K562 (cell line): ENCODE data around the gene SLC16A5. TPM values are rescaled to one million over a fixed set of nuclear protein-coding genes. Genes with fewer than 3 reads are reported as not detected.
A peak's percentile ranks its signal among the peaks of the same experiment; 100 is the strongest.

ENCODE experiments used
- CTBP1 ChIP-seq: fragments of 450-650 bp; IDR thresholded peaks from 2 replicates; pipeline ENCODE4 v1.6.1; 2016; ENCODE audit warnings: borderline replicate concordance
- HDAC1 ChIP-seq, 2 experiments: fragments of 450-650 bp; IDR thresholded peaks; 2 replicates each; pipeline ENCODE4 v1.6.1; 2016 to 2017; ENCODE audit warnings: inconsistent platforms in 1 of 2, mild to moderate bottlenecking in 1 of 2, moderate library complexity in 1 of 2
- LCOR ChIP-seq: sonication (generic); formaldehyde crosslinking; IDR thresholded peaks from 2 replicates; pipeline ENCODE4 v1.8.0; 2022; ENCODE audit warnings: mild to moderate bottlenecking, missing genetic modification reagents
- NR2C1 ChIP-seq, 2 experiments: fragments of 450-650 bp; IDR thresholded peaks; 2 replicates each; pipeline ENCODE4 v1.6.1; 2017; ENCODE audit warnings: mild to moderate bottlenecking in 2 of 2, antibody characterized with exemption in 1 of 2, inconsistent platforms in 1 of 2, missing compliant biosample characterization in 1 of 2, missing genetic modification characterization in 1 of 2
- NR4A1 ChIP-seq, 2 experiments: fragments of 250-450 bp in 1 of 2; fragments of 450-650 bp in 1 of 2; sonication (Bioruptor Pico) in 1 of 2; IDR thresholded peaks; 2 replicates each; pipeline versions ENCODE4 v1.4.0 to v1.6.1; 2016 to 2020; ENCODE audit warnings: mild to moderate bottlenecking in 2 of 2, missing compliant biosample characterization in 1 of 2, missing genetic modification characterization in 1 of 2, moderate library complexity in 1 of 2
- POLR2B ChIP-seq: fragments of 450-650 bp; IDR thresholded peaks from 2 replicates; pipeline ENCODE4 v1.6.1; 2018; ENCODE audit warnings: low read depth; ENCODE audit not compliant: partially characterized antibody
- SIN3A ChIP-seq, 2 experiments: fragments of 150-350 bp in 1 of 2; IDR thresholded peaks; 2 replicates each; pipeline ENCODE4 v1.6.1; 2011 to 2016; ENCODE audit warnings: borderline replicate concordance in 2 of 2, low read depth in 2 of 2, low read length in 2 of 2, mild to moderate bottlenecking in 2 of 2, moderate library complexity in 2 of 2; ENCODE audit not compliant: control insufficient read depth in 1 of 2
- SOX6 ChIP-seq: fragments of 450-650 bp; IDR thresholded peaks from 2 replicates; pipeline ENCODE4 v1.6.1; 2014; ENCODE audit warnings: mild to moderate bottlenecking
- SP1 ChIP-seq: sonication (generic); formaldehyde crosslinking; IDR thresholded peaks from 2 replicates; pipeline ENCODE4 v1.8.1; 2022; ENCODE audit warnings: mild to moderate bottlenecking, missing genetic modification reagents
- TOE1 ChIP-seq, 2 experiments: fragments of 450-650 bp in 1 of 2; sonication (generic) in 1 of 2; formaldehyde crosslinking in 1 of 2; IDR thresholded peaks; 2 replicates each; pipeline versions ENCODE4 v1.7.1 to v1.8.0; 2016 to 2022; ENCODE audit warnings: borderline replicate concordance in 2 of 2, mild to moderate bottlenecking in 2 of 2, antibody characterized with exemption in 1 of 2, inconsistent platforms in 1 of 2, low read depth in 1 of 2, missing genetic modification reagents in 1 of 2, moderate library complexity in 1 of 2
- ZNF121 ChIP-seq: sonication (generic); formaldehyde crosslinking; conservative IDR thresholded peaks from 2 replicates; pipeline ENCODE4 v1.8.0; 2022; ENCODE audit warnings: missing genetic modification reagents
- ZNF311 ChIP-seq: fragments of 250-450 bp; sonication (Bioruptor Pico); IDR thresholded peaks from 2 replicates; pipeline ENCODE4 v1.4.0; 2020; ENCODE audit warnings: mild to moderate bottlenecking, moderate library complexity
- ZNF644 ChIP-seq: fragments of 200-800 bp; sonication (Bioruptor generic); IDR thresholded peaks from 2 replicates; pipeline ENCODE4 v1.6.1; 2016; ENCODE audit warnings: low read depth, missing genetic modification characterization, missing compliant biosample characterization
- polyA plus RNA-seq, 8 experiments: library from polyadenylated mRNA; depleted of rRNA in 4 of 8; stranded (reverse) in 5 of 8; unstranded in 3 of 8; fragments of >200 nt; fragmentation: Nextera tagmentation in 2 of 8; fragmentation: Illumina TruSeq in 1 of 8; extraction: Ambion mirVana in 2 of 8; extraction: Trizol in 1 of 8; gene quantifications; 2 replicates each; pipeline versions ENCODE4 v1.2.1 to v1.2.3, GENCODE V29; 2011 to 2014; ENCODE audit warnings: inconsistent platforms in 1 of 8, missing spikeins in 1 of 8
- total RNA-seq, 7 experiments: library from RNA; depleted of rRNA in 6 of 7; stranded (reverse); fragments of >200 nt in 6 of 7; fragmentation: Illumina TruSeq in 2 of 7; extraction: Trizol in 2 of 7; gene quantifications; 2 replicates each; pipeline versions ENCODE4 v1.2.1 to v1.2.3, GENCODE V29; 2011 to 2021; ENCODE audit warnings: low replicate concordance in 1 of 7
- TF ChIP-seq, protein P1 (sequence below): fragments of 450-650 bp; IDR thresholded peaks from 2 replicates; pipeline ENCODE4 v1.6.1; 2016; ENCODE audit warnings: mild to moderate bottlenecking, moderate library complexity

The SLC16A5 gene
- total and polyA plus RNA-seq, 9 of the 15 experiments (the other 6 are each of a cell fraction or from before 2014, with no cell fraction given): 0.06 to 2.6 (median 0.91) TPM

DNA sequence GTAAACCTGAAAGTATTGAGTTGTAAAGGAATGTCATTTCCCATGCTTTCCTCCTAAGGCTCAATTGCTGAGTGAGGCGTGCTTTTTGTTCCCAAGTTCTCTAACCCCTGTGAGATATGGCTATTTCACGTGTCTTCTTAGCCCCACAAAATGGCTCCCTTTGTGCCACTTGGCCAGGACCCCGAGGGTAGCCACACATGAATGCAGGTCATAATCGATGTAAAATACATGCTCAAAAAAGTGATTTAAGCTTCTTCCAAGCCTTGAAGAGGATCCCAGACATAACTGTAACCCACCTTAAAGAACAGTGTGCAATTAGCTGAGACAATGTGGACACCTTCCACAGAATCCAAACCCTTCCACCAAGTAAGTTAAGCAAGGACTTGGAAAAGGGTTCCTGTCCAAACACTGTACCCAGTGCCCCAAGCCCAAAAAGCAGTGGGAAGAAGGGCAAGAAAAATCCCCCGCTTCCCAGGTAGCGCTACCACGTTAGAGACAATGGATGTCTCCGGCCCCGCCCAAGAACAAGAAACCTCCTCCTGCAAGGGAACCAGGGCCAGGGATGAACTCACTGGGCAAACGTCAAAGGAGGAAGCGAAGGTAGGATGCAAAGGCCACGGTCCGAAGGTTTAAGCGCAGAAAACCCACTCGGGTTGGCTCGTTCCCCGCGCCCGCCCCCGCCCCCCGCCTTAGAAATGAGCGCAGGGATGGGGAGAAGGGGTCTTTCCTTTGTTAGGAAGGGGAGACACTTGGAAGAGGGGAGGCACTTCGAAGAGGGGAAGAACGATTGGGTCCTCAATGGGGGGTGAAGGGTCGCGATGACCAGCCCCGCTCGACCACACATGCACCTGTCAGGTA lies 65.4 kb downstream of the SLC16A5 start (continued):
- TF ChIP-seq, protein P1, sequence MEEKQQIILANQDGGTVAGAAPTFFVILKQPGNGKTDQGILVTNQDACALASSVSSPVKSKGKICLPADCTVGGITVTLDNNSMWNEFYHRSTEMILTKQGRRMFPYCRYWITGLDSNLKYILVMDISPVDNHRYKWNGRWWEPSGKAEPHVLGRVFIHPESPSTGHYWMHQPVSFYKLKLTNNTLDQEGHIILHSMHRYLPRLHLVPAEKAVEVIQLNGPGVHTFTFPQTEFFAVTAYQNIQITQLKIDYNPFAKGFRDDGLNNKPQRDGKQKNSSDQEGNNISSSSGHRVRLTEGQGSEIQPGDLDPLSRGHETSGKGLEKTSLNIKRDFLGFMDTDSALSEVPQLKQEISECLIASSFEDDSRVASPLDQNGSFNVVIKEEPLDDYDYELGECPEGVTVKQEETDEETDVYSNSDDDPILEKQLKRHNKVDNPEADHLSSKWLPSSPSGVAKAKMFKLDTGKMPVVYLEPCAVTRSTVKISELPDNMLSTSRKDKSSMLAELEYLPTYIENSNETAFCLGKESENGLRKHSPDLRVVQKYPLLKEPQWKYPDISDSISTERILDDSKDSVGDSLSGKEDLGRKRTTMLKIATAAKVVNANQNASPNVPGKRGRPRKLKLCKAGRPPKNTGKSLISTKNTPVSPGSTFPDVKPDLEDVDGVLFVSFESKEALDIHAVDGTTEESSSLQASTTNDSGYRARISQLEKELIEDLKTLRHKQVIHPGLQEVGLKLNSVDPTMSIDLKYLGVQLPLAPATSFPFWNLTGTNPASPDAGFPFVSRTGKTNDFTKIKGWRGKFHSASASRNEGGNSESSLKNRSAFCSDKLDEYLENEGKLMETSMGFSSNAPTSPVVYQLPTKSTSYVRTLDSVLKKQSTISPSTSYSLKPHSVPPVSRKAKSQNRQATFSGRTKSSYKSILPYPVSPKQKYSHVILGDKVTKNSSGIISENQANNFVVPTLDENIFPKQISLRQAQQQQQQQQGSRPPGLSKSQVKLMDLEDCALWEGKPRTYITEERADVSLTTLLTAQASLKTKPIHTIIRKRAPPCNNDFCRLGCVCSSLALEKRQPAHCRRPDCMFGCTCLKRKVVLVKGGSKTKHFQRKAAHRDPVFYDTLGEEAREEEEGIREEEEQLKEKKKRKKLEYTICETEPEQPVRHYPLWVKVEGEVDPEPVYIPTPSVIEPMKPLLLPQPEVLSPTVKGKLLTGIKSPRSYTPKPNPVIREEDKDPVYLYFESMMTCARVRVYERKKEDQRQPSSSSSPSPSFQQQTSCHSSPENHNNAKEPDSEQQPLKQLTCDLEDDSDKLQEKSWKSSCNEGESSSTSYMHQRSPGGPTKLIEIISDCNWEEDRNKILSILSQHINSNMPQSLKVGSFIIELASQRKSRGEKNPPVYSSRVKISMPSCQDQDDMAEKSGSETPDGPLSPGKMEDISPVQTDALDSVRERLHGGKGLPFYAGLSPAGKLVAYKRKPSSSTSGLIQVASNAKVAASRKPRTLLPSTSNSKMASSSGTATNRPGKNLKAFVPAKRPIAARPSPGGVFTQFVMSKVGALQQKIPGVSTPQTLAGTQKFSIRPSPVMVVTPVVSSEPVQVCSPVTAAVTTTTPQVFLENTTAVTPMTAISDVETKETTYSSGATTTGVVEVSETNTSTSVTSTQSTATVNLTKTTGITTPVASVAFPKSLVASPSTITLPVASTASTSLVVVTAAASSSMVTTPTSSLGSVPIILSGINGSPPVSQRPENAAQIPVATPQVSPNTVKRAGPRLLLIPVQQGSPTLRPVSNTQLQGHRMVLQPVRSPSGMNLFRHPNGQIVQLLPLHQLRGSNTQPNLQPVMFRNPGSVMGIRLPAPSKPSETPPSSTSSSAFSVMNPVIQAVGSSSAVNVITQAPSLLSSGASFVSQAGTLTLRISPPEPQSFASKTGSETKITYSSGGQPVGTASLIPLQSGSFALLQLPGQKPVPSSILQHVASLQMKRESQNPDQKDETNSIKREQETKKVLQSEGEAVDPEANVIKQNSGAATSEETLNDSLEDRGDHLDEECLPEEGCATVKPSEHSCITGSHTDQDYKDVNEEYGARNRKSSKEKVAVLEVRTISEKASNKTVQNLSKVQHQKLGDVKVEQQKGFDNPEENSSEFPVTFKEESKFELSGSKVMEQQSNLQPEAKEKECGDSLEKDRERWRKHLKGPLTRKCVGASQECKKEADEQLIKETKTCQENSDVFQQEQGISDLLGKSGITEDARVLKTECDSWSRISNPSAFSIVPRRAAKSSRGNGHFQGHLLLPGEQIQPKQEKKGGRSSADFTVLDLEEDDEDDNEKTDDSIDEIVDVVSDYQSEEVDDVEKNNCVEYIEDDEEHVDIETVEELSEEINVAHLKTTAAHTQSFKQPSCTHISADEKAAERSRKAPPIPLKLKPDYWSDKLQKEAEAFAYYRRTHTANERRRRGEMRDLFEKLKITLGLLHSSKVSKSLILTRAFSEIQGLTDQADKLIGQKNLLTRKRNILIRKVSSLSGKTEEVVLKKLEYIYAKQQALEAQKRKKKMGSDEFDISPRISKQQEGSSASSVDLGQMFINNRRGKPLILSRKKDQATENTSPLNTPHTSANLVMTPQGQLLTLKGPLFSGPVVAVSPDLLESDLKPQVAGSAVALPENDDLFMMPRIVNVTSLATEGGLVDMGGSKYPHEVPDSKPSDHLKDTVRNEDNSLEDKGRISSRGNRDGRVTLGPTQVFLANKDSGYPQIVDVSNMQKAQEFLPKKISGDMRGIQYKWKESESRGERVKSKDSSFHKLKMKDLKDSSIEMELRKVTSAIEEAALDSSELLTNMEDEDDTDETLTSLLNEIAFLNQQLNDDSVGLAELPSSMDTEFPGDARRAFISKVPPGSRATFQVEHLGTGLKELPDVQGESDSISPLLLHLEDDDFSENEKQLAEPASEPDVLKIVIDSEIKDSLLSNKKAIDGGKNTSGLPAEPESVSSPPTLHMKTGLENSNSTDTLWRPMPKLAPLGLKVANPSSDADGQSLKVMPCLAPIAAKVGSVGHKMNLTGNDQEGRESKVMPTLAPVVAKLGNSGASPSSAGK: 0 out of 2 replicates have a peak, but pooled peaks have one; percentile 0
- TF ChIP-seq TOE1 (IDR thresholded peaks at IDR 0.05; ENCODE audit: borderline replicate concordance) (no peak), TOE1 (CRISPR knock-in tag; IDR thresholded peaks at IDR 0.05; ENCODE audit: borderline replicate concordance, low read depth) (0 out of 2 replicates have a peak, but pooled peaks have one; percentile 16), SOX6 (0 out of 2 replicates have a peak, but pooled peaks have one; percentile 42), POLR2B (peak; percentile 16), ZNF311 (CRISPR knock-in tag) (peak; percentile 55; the same call in 1 of the 2 replicates), SP1 (CRISPR knock-in tag) (peak; percentile 55), NR2C1 (IDR thresholded peaks at IDR 0.05) (no peak), NR2C1 (tag; IDR thresholded peaks at IDR 0.05) (0 out of 2 replicates have a peak, but pooled peaks have one; percentile 18), CTBP1 (peak; percentile 45; the same call in 1 of the 2 replicates), ZNF121 (CRISPR knock-in tag) (no peak), LCOR (CRISPR knock-in tag) (peak; percentile 53; the same call in 1 of the 2 replicates), NR4A1 (CRISPR knock-in tag; IDR thresholded peaks at IDR 0.05) (no peak), NR4A1 (tag; IDR thresholded peaks at IDR 0.05) (0 out of 2 replicates have a peak, but pooled peaks have one; percentile 48), HDAC1 (IDR thresholded peaks at IDR 0.05) (0 out of 4 replicates have a peak, but pooled peaks of 1 of the 2 experiments have one; percentile 32), SIN3A (IDR thresholded peaks at IDR 0.05; ENCODE audit: borderline replicate concordance in 2 of 2, control insufficient read depth in 1 of 2, low read depth in 2 of 2, low read length in 2 of 2) (peak in 1 of 2 experiments; percentile 29; a peak in 1 of 4 replicates), ZNF644 (tag) (no peak)
